Esophagus squamous epithelium (tissue), 4 donors: ENCODE measurements around the gene ACSL3.

Experiments
- CTCF ChIP-seq, 6 experiments: fragments of 450-650 bp in 4 of 6; fragments of 200-600 bp in 2 of 6; sonication (generic) in 2 of 6; IDR thresholded peaks; one replicate each; pipeline ENCODE4 v1.5.1; 2016 to 2019; ENCODE audit warnings: antibody characterized with exemption in 6 of 6, mild to moderate bottlenecking in 4 of 6, moderate library complexity in 4 of 6
- POLR2A ChIP-seq, 4 donors: fragments of 450-650 bp; IDR thresholded peaks; one replicate each; pipeline ENCODE4 v1.6.1; 2017; ENCODE audit warnings: antibody characterized with exemption in 4 of 4, mild to moderate bottlenecking in 4 of 4, moderate library complexity in 3 of 4

GRCh38 chr2:222928335-222928734, 67.5 kb downstream of the ACSL3 start:
- no peak for TF ChIP-seq CTCF (IDR thresholded peaks at IDR 0.05)
- TF ChIP-seq POLR2A (IDR thresholded peaks at IDR 0.05), result no peak
